Mesenchymal stem cell (in vitro differentiated cells and primary cell): ENCODE results near the gene CALCOCO2.
A peak's percentile ranks its signal among the peaks of the same experiment; 100 is the strongest.
"Not testable (repeated sequence)": the region's sequence is repeated elsewhere in the genome, so short reads cannot be mapped to it uniquely, and the experiment has no call there.

Experiments
- DNase-seq: peaks from one replicate; pipeline ENCODE4 v3.0.0-alpha.2; 2013
- H2AFZ ChIP-seq: one replicate; pipeline ENCODE4 v1.6.1; 2013; ENCODE audit warnings: low read depth, mild to moderate bottlenecking, control low read depth, inconsistent platforms, low read length, moderate library complexity
- H2AK5ac ChIP-seq: 2 replicates; pipeline ENCODE4 v1.6.1; 2013; ENCODE audit warnings: low read length, moderate library complexity, mild to moderate bottlenecking, inconsistent platforms; ENCODE audit not compliant: severe bottlenecking
- H2BK120ac ChIP-seq: one replicate; pipeline ENCODE4 v1.6.1; 2013; ENCODE audit warnings: low read depth, mild to moderate bottlenecking, inconsistent platforms, low read length, moderate library complexity
- H2BK12ac ChIP-seq, 2 experiments: one replicate each; pipeline ENCODE4 v1.6.1; 2013; ENCODE audit warnings: inconsistent platforms in 2 of 2, low read length in 2 of 2, mild to moderate bottlenecking in 2 of 2, moderate library complexity in 2 of 2, control low read depth in 1 of 2
- H2BK15ac ChIP-seq: one replicate; pipeline ENCODE4 v1.6.1; 2013; ENCODE audit warnings: mild to moderate bottlenecking, low read depth, inconsistent platforms; ENCODE audit not compliant: poor library complexity, severe bottlenecking
- H2BK5ac ChIP-seq: 2 replicates; pipeline ENCODE4 v1.6.1; 2013; ENCODE audit warnings: low read depth, mild to moderate bottlenecking, low read length, control low read depth, inconsistent platforms; ENCODE audit not compliant: poor library complexity, severe bottlenecking
- H3K14ac ChIP-seq, 2 experiments: one replicate each; pipeline ENCODE4 v1.6.1; 2013; ENCODE audit warnings: inconsistent platforms in 2 of 2, low read length in 2 of 2, control low read depth in 1 of 2, mild to moderate bottlenecking in 1 of 2, moderate library complexity in 1 of 2
- H3K18ac ChIP-seq, 2 experiments: one replicate each; pipeline ENCODE4 v1.6.1; 2013; ENCODE audit warnings: inconsistent platforms in 2 of 2, low read length in 2 of 2, control low read depth in 1 of 2, low read depth in 1 of 2, mild to moderate bottlenecking in 1 of 2
- H3K23ac ChIP-seq, 2 experiments: one replicate each; pipeline ENCODE4 v1.6.1; 2013; ENCODE audit warnings: inconsistent platforms in 2 of 2, low read length in 2 of 2, mild to moderate bottlenecking in 2 of 2, moderate library complexity in 2 of 2, control low read depth in 1 of 2
- H3K27ac ChIP-seq: 2 replicates; pipeline ENCODE4 v1.5.1; 2013; ENCODE audit warnings: mild to moderate bottlenecking, moderate library complexity, low read length, control low read depth, inconsistent platforms; ENCODE audit not compliant: poor library complexity, severe bottlenecking
- H3K27me3 ChIP-seq, 2 experiments: 2 replicates each; pipeline versions ENCODE4 v1.6.1 to v1.7.0; 2013; ENCODE audit warnings: low read length in 2 of 2, mild to moderate bottlenecking in 2 of 2, moderate library complexity in 2 of 2, control low read depth in 1 of 2, inconsistent platforms in 1 of 2; ENCODE audit not compliant: control insufficient read depth in 1 of 2, insufficient read depth in 1 of 2
- H3K36me3 ChIP-seq, 2 experiments: 2 replicates each; pipeline versions ENCODE4 v1.6.1 to v1.7.0; 2013; ENCODE audit warnings: low read length in 2 of 2, control low read depth in 1 of 2, inconsistent platforms in 1 of 2, low read depth in 1 of 2, mild to moderate bottlenecking in 1 of 2; ENCODE audit not compliant: insufficient read depth in 2 of 2, control insufficient read depth in 1 of 2
- H3K4ac ChIP-seq, 2 experiments: one replicate each; pipeline ENCODE4 v1.6.1; 2013; ENCODE audit warnings: inconsistent platforms in 2 of 2, low read length in 2 of 2, mild to moderate bottlenecking in 2 of 2, moderate library complexity in 2 of 2, control low read depth in 1 of 2, low read depth in 1 of 2
- H3K4me1 ChIP-seq: 2 replicates; pipeline ENCODE4 v1.6.1; 2013; ENCODE audit warnings: low read depth, low read length, control low read depth; ENCODE audit not compliant: control insufficient read depth, insufficient read depth
- H3K4me2 ChIP-seq: 2 replicates; pipeline ENCODE4 v1.6.1; 2013; ENCODE audit warnings: low read length, mild to moderate bottlenecking, inconsistent platforms; ENCODE audit not compliant: poor library complexity, severe bottlenecking
- H3K4me3 ChIP-seq, 2 experiments: 2 replicates each; pipeline versions ENCODE4 v1.5.1 to v1.7.0; 2013; ENCODE audit warnings: low read length in 2 of 2, mild to moderate bottlenecking in 2 of 2, control low read depth in 1 of 2, low read depth in 1 of 2; ENCODE audit not compliant: insufficient read depth in 1 of 2
- H3K79me1 ChIP-seq: replicated peaks from 2 replicates; pipeline ENCODE4 v1.6.1; 2013; ENCODE audit warnings: mild to moderate bottlenecking, control low read depth, low read length, inconsistent platforms; ENCODE audit not compliant: poor library complexity, severe bottlenecking
- H3K9ac ChIP-seq: 2 replicates; pipeline ENCODE4 v1.7.0; 2013; ENCODE audit warnings: mild to moderate bottlenecking, low read length, moderate library complexity
- H3K9me3 ChIP-seq: 2 replicates; pipeline ENCODE4 v1.7.0; 2013; ENCODE audit warnings: mild to moderate bottlenecking, low read length; ENCODE audit not compliant: control insufficient read depth
- H4K8ac ChIP-seq: one replicate; pipeline ENCODE4 v1.6.1; 2013; ENCODE audit warnings: inconsistent platforms, mild to moderate bottlenecking, low read length, moderate library complexity
- H4K91ac ChIP-seq: one replicate; pipeline ENCODE4 v1.6.1; 2013; ENCODE audit warnings: mild to moderate bottlenecking, low read length, inconsistent platforms
- WGBS: methylation state at CpG from one replicate; pipeline ENCODE4 v1.1.7; 2013; ENCODE audit warnings: mixed read lengths; 5-methylcytosine and 5-hydroxymethylcytosine counted together

CALCOCO2 gene

GRCh38 chr17:48796163-48796522, 34.7 kb upstream of the CALCOCO2 start:
- peak overlapping the region; percentile 57 for H2AK5ac ChIP-seq
- H3K18ac ChIP-seq = peak overlapping the region; percentile 0 to 69
- H4K8ac ChIP-seq, H2AFZ ChIP-seq, H4K91ac ChIP-seq, H3K4me2 ChIP-seq, H3K79me1 ChIP-seq, H3K23ac ChIP-seq, H3K36me3 ChIP-seq, H3K9me3 ChIP-seq, H3K14ac ChIP-seq, DNase-seq: not testable (repeated sequence)
- WGBS = 60% methylated on average over 6 of the region's 6 CpGs
- H3K4ac ChIP-seq = peak overlapping the region in 1 of 2 experiments; percentile 70
- peaks cover 26% of the 10 kb centered on the region for H3K4me1 ChIP-seq
- peak overlapping the region; percentile 61 for H3K9ac ChIP-seq
- H2BK12ac ChIP-seq = peak overlapping the region in 1 of 2 experiments; percentile 46
- H2BK15ac ChIP-seq = peak overlapping the region; percentile 78
- H2BK120ac ChIP-seq = peak overlapping the region; percentile 67
- peaks cover 4 to 17% of the 10 kb centered on the region in 2 experiments for H3K27me3 ChIP-seq
- peak overlapping the region in 1 of 2 experiments; percentile 41 for H3K4me3 ChIP-seq
- H3K27ac ChIP-seq = peak overlapping the region; percentile 92
- H2BK5ac ChIP-seq = peak overlapping the region; percentile 91

GRCh38 chr17:48799069-48799723, 31.6 kb upstream of the CALCOCO2 start:
- Histone ChIP-seq H3K4me2 (no peak overlapping the region), H2BK15ac (no peak overlapping the region), H2AFZ (no peak overlapping the region), H3K4me1 (peaks cover 15% of the 10 kb centered on the region), H2BK5ac (no peak overlapping the region), H2AK5ac (no peak overlapping the region), H2BK120ac (no peak overlapping the region), H3K79me1 (no peaks in the 10 kb centered on the region), H3K23ac (no peak overlapping the region), H4K8ac (no peak overlapping the region), H2BK12ac (peak overlapping the region in 1 of 2 experiments; percentile 45), H3K4ac (no peak overlapping the region), H4K91ac (no peak overlapping the region), H3K9ac (no peak overlapping the region), H3K27me3 (peaks cover 4 to 21% of the 10 kb centered on the region in 2 experiments), H3K18ac (peak overlapping the region in 1 of 2 experiments; percentile 54), H3K14ac (peak overlapping the region in 1 of 2 experiments; percentile 53), H3K9me3 (no peaks in the 10 kb centered on the region), H3K4me3 (no peak overlapping the region), H3K27ac (no peak overlapping the region), H3K36me3 (no peaks in the 10 kb centered on the region)
- DNase-seq = no peak
- WGBS = 88% methylated on average over 9 of the region's 11 CpGs

GRCh38 chr17:48800626-48801217, 30.1 kb upstream of the CALCOCO2 start:
- 79% methylated on average over 5 of the region's 5 CpGs for WGBS
- H3K4me3 ChIP-seq = no peak overlapping the region

GRCh38 chr17:48804936-48805411, 25.9 kb upstream of the CALCOCO2 start:
- DNase-seq = peak; percentile 72
- no peak overlapping the region for H2BK12ac ChIP-seq
- no peak overlapping the region for H3K23ac ChIP-seq
- H3K18ac ChIP-seq = peak overlapping the region in 1 of 2 experiments; percentile 23
- H2AK5ac ChIP-seq = no peak overlapping the region
- peak overlapping the region; percentile 49 for H2AFZ ChIP-seq
- H4K91ac ChIP-seq = no peak overlapping the region
- H3K27me3 ChIP-seq = peaks cover 4 to 24% of the 10 kb centered on the region in 2 experiments
- no peak overlapping the region for H3K14ac ChIP-seq
- H3K4me1 ChIP-seq = no peaks in the 10 kb centered on the region
- no peaks in the 10 kb centered on the region for H3K36me3 ChIP-seq
- H2BK15ac ChIP-seq = no peak overlapping the region
- no peak overlapping the region for H3K4me2 ChIP-seq
- H2BK5ac ChIP-seq = no peak overlapping the region
- H3K4ac ChIP-seq = no peak overlapping the region
- H3K9me3 ChIP-seq = no peaks in the 10 kb centered on the region
- WGBS = 13% methylated on average over 9 of the region's 9 CpGs
- H4K8ac ChIP-seq = peak overlapping the region; percentile 56
- H3K4me3 ChIP-seq = no peak overlapping the region
- no peak overlapping the region for H2BK120ac ChIP-seq
- no peak overlapping the region for H3K9ac ChIP-seq
- no peak overlapping the region for H3K27ac ChIP-seq
- H3K79me1 ChIP-seq = no peaks in the 10 kb centered on the region

More at GRCh38 chr17:48800626-48801217, 30.1 kb upstream of the CALCOCO2 start:
- no peak for DNase-seq
- peak overlapping the region; percentile 24 to 54 for H3K4ac ChIP-seq
- no peak overlapping the region for H3K23ac ChIP-seq
- peak overlapping the region; percentile 69 for H2AK5ac ChIP-seq
- no peak overlapping the region for H2BK5ac ChIP-seq
- H3K9ac ChIP-seq = no peak overlapping the region
- peak overlapping the region; percentile 74 for H4K91ac ChIP-seq
- no peak overlapping the region for H3K4me2 ChIP-seq
- H3K18ac ChIP-seq = peak overlapping the region; percentile 48 to 67
- H3K9me3 ChIP-seq = no peaks in the 10 kb centered on the region
- no peaks in the 10 kb centered on the region for H3K36me3 ChIP-seq
- H4K8ac ChIP-seq = no peak overlapping the region
- H3K14ac ChIP-seq = no peak overlapping the region
- no peaks in the 10 kb centered on the region for H3K79me1 ChIP-seq
- H3K4me1 ChIP-seq = peaks cover 6% of the 10 kb centered on the region
- peak overlapping the region; percentile 75 for H2BK12ac ChIP-seq
- H2BK120ac ChIP-seq = peak overlapping the region; percentile 39
- no peak overlapping the region for H2AFZ ChIP-seq
- peaks cover 4 to 22% of the 10 kb centered on the region in 2 experiments for H3K27me3 ChIP-seq
- no peak overlapping the region for H3K27ac ChIP-seq
- no peak overlapping the region for H2BK15ac ChIP-seq
